ENCODE data around the gene CBLL1. TPM values are rescaled to one million over a fixed set of nuclear protein-coding genes. Genes with fewer than 3 reads are reported as not detected.

The CBLL1 gene
- total RNA-seq, 1 experiment from 2014 or later: 28.1 TPM

DNA sequence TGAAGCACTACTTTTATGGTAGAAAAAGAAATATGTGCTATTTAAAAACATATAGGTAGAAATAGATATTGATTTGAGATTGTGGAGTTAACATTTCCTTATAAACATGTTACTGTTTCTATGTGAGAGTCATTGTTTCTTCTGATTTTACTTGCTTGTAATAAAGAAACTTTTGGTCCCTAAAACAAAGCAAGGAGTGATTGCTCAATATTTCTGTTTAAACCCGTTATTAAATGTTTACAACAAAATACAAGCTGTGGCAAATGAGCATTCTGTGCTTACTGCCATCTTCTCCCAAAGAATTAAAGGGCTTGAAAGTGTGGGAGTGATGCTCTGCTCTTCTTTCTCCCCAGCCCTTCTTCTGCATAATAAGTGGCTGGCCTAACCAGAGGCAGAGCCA lies 22.7 kb upstream of the CBLL1 start:
- H3K36me3 ChIP-seq (replicated peaks; ENCODE audit: control insufficient read depth, insufficient read depth, low read length): no peaks in the 10 kb centered on the region
- no peak for DNase-seq
- H3K27me3 ChIP-seq (ENCODE audit: control insufficient read depth, insufficient read depth, low read length): no peaks in the 10 kb centered on the region
- no peak overlapping the region for H3K4me3 ChIP-seq (ENCODE audit: insufficient read depth, low read depth, low read length)

DNA sequence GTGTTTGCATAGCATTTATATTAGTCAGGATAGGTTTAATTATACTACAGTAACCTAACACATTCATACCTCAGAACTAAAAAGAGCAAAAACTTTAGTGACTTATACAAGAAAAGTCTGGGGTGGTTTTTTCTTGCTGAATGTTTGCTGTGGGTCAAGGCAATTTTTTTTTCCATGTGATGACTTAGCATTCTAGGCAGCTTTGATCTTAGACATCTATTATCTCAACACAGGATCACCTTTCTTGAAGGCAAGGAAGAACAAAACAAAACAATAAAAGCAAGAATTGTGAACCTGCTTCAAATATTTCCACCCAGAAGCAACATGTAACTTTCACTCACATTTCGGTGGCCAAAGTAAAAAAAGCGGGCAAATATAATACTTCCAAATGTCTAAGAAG lies 20.7 kb upstream of the CBLL1 start:
- no peak for DNase-seq
- Histone ChIP-seq H3K36me3 (replicated peaks; ENCODE audit: control insufficient read depth, insufficient read depth, low read length) (no peaks in the 10 kb centered on the region), H3K27me3 (ENCODE audit: control insufficient read depth, insufficient read depth, low read length) (no peaks in the 10 kb centered on the region), H3K4me3 (ENCODE audit: insufficient read depth, low read depth, low read length) (no peak overlapping the region)

DNA sequence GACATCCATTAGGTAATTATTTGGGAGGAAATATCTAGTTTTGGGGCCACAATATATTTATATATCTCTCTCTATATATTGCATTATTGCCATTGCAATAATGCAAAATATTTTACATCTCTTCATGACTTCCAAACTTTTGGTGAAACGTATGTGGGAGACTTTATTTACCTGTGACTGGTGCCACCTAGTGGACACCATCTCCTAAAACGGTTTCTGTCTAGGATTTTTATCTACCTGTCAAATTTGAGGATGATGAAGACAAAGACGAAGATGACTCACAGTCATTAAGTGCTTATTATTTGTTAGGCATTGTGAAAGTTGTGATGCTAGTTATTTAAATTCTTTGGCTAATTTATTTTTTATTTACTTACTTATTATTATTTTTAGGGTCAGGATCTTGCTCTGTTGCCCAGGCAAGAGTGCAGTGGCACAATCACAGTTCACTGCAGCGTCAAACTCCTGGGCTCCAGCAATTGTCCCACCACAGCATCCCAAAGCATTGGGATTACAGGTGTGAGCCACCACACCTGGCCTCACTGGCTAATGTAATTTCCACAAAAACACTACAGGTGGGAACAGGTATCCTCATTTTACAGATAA lies 18.7 kb upstream of the CBLL1 start:
- H3K4me3 ChIP-seq (ENCODE audit: insufficient read depth, low read depth, low read length): no peak overlapping the region
- peak; percentile 61 for DNase-seq
- H3K36me3 ChIP-seq (replicated peaks; ENCODE audit: control insufficient read depth, insufficient read depth, low read length): no peaks in the 10 kb centered on the region
- H3K27me3 ChIP-seq (ENCODE audit: control insufficient read depth, insufficient read depth, low read length): no peaks in the 10 kb centered on the region

DNA sequence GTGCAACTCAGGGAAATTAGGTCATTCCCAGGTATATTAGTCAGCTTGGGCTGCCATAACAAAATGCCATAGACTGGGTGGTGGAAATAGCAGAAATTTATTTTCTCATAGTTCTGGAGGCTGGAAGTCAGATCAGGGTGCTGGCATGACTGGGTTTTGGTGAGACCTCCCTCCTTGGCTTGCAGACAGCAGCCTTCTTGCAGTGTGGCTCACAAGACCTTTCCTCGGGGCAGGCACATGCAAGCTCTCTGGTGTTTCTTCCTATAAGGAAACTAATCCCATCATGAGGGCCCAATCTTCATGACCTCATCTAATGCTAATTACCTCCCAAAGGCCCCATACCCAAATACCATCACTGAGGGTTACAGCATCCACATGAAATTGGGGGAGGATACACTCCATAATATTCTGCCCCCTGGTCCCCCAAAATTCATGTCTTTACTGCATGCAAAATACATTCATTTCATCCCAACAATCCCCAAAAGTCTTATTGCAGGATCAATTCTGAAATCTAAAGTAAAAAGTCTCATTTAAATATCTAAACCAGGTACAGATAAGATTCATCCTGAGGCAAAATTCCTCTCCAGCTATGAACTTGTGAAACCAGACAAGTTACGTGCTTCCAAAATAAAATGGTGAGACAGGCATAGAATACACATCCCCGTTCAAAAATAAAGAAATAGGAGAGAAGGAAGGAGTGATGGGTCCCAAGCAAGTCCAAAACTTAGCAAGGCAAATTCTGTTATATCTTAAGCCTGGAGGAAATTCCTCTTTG lies 17.4 kb upstream of the CBLL1 start:
- H3K27me3 ChIP-seq (ENCODE audit: control insufficient read depth, insufficient read depth, low read length): no peaks in the 10 kb centered on the region
- no peak for DNase-seq
- no peak overlapping the region for H3K4me3 ChIP-seq (ENCODE audit: insufficient read depth, low read depth, low read length)
- H3K36me3 ChIP-seq (replicated peaks; ENCODE audit: control insufficient read depth, insufficient read depth, low read length): no peaks in the 10 kb centered on the region

DNA sequence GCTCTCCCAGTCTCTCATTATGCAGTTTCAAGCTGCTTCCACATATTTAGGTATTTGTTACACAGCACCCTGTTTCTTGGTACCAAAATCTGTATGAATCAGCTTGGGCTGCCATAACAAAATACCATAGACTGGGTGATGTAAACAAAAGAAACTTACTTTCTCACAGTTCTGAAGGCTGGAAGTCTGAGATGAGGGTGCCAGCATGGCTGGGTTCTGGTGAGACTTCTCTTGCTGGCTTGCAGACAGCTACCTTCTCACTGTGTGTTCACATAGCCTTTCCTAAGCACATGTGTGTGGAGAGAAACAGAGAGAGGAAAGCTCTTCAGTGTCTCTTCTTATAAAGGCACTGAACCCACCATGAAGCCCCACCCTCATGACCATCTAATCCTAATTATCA lies 15.7 kb upstream of the CBLL1 start:
- H3K4me3 ChIP-seq (ENCODE audit: insufficient read depth, low read depth, low read length): no peak overlapping the region
- no peaks in the 10 kb centered on the region for H3K27me3 ChIP-seq (ENCODE audit: control insufficient read depth, insufficient read depth, low read length)
- no peaks in the 10 kb centered on the region for H3K36me3 ChIP-seq (replicated peaks; ENCODE audit: control insufficient read depth, insufficient read depth, low read length)
- DNase-seq: no peak

DNA sequence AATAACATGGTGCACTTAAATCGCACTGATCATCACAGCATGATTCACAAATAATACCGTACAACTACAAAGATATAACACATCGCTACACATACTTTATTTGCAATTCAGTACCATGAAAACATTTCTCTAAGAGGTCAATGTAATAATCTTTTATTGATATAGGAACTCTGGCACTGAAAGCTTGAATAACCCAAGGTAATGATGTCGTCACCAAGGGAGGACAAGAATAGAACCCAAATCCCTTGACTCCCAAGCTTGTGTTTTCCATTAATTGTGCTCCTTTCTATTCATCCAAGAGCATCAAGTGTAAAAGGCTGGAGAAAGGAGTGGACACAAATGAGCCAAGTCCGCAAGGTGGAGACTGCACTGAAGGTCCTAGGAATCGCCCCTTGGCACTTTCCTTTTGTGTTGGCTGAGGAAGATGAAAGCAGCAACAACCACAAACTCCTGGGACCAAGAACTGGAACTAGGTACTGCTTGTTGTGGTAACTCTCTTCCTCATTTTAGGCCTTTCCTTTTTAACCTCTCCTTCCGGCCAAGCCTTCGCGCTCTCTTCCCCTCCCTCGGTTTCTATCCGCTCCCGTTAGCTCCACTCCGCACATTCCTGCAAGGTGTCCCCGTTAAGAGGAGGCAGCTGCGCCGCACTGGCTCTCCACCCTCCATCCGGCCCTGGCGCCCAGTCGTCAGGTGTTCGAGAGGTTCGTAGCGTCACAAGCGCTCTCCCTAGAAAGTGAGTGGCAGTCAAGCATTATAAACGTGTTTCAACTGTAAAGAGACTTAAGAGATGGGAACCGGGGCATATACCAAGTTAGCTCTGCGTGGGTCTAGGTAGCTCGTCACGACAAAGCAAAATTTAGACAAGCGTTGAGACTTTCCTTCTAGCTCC lies 1.0 kb upstream of the CBLL1 start:
- Histone ChIP-seq H3K36me3 (replicated peaks; ENCODE audit: control insufficient read depth, insufficient read depth, low read length) (no peaks in the 10 kb centered on the region), H3K27me3 (ENCODE audit: control insufficient read depth, insufficient read depth, low read length) (peaks cover 3% of the 10 kb centered on the region; the same call in 1 of the 2 replicates), H3K4me3 (ENCODE audit: insufficient read depth, low read depth, low read length) (peak overlapping the region; percentile 99)
- DNase-seq: peak; percentile 65

DNA sequence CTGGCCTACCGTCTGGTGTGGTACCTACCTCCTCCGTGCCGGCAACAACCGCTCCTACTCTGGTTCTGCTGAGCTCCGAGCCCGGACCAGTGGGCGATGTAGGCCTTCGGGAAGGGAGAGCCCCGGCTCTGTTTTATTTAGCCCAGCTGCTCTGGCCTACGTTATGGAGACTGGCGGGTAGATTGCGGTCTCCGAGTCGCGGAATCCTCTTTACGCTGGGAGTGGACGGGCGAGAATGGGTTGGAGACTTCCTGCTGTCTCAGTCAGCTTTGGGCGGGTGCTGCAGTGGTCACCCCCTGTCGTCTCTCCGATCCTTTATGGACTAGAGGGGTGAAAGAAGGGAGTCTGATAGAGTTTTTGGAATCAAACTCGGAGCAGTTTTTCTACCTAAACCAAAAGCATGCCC lies 406 bp downstream of the CBLL1 start:
- peak overlapping the region; percentile 99 for H3K4me3 ChIP-seq (ENCODE audit: insufficient read depth, low read depth, low read length)
- DNase-seq: no peak
- peaks cover 3% of the 10 kb centered on the region; the same call in 1 of the 2 replicates for H3K27me3 ChIP-seq (ENCODE audit: control insufficient read depth, insufficient read depth, low read length)
- H3K36me3 ChIP-seq (replicated peaks; ENCODE audit: control insufficient read depth, insufficient read depth, low read length): no peaks in the 10 kb centered on the region

DNA sequence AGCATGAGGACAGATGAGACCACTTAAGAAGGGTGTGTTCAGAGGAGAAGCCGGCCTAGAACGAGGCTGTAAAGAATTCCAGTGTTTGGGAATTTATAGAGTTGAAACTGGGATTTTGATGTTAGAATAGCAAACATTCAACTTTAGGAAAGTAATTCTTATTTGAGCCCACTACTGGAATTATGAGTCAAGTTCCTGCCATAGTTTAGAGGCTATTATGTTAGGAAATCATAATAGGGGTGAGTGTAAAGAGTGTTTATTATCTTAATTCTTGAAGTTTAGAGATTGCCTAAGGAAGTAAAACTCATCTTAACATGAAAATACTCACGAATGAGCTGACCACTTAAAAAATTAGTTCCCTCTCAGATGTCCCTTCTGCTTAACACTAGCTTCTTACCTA lies 2.1 kb downstream of the CBLL1 start:
- peaks cover 2% of the 10 kb centered on the region for H3K36me3 ChIP-seq (replicated peaks; ENCODE audit: control insufficient read depth, insufficient read depth, low read length)
- no peak for DNase-seq
- no peaks in the 10 kb centered on the region for H3K27me3 ChIP-seq (ENCODE audit: control insufficient read depth, insufficient read depth, low read length)
- no peak overlapping the region for H3K4me3 ChIP-seq (ENCODE audit: insufficient read depth, low read depth, low read length)

DNA sequence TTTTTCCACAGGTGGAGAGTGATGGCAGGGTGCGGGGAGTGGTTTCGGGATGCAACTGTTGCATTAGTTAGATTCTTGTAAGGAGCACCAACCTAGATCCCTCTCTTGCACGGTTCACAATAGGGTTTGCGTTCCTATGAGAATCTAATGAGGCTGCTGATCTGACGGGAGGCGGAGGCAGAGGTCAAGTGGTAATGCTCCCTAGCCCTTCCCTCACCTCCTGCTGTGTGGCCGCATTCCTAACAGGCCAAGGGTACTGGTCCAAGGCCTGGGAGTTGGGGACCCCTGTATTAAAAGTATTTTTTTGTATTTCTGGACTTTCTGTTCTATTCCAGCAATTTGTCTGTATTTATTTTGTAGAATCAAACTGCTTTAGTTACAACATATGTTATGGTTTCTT lies 7.2 kb downstream of the CBLL1 start:
- H3K27me3 ChIP-seq (ENCODE audit: control insufficient read depth, insufficient read depth, low read length): no peaks in the 10 kb centered on the region
- H3K4me3 ChIP-seq (ENCODE audit: insufficient read depth, low read depth, low read length): no peak overlapping the region
- no peak for DNase-seq
- H3K36me3 ChIP-seq (replicated peaks; ENCODE audit: control insufficient read depth, insufficient read depth, low read length): peaks cover 9% of the 10 kb centered on the region

DNA sequence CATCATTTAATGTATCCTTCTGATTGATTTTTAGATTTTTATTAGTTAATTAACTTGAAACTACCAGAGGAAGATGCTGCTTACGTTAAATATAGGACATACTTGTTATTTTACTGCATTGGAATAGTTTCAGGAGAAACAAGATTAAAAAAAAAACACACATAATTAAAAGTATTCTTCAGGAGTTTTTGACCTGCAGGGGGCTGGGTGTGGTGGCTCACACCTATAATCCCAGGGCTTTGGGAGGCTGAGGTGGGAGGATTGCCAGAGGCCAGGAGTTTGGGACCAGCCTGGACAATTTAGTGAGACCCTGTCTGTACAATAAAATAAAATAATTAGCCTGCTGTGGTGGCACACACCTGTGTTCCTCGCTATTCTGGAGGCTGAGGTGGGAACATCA lies 10.7 kb downstream of the CBLL1 start:
- Histone ChIP-seq H3K36me3 (replicated peaks; ENCODE audit: control insufficient read depth, insufficient read depth, low read length) (peaks cover 21% of the 10 kb centered on the region), H3K27me3 (ENCODE audit: control insufficient read depth, insufficient read depth, low read length) (no peaks in the 10 kb centered on the region), H3K4me3 (ENCODE audit: insufficient read depth, low read depth, low read length) (no peak overlapping the region)
- no peak for DNase-seq

DNA sequence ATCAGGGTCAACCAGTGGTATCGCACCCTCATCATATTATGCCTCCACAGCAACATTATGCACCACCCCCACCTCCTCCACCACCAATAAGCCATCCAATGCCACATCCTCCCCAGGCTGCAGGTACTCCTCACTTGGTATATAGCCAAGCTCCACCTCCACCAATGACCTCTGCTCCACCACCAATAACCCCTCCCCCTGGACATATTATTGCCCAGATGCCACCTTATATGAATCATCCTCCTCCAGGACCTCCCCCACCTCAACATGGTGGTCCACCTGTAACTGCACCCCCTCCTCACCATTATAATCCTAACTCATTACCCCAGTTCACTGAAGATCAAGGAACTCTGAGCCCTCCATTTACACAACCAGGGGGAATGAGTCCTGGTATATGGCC lies 14.7 kb downstream of the CBLL1 start:
- Histone ChIP-seq H3K36me3 (replicated peaks; ENCODE audit: control insufficient read depth, insufficient read depth, low read length) (peaks cover 14% of the 10 kb centered on the region), H3K27me3 (ENCODE audit: control insufficient read depth, insufficient read depth, low read length) (no peaks in the 10 kb centered on the region), H3K4me3 (ENCODE audit: insufficient read depth, low read depth, low read length) (no peak overlapping the region)
- no peak for DNase-seq

DNA sequence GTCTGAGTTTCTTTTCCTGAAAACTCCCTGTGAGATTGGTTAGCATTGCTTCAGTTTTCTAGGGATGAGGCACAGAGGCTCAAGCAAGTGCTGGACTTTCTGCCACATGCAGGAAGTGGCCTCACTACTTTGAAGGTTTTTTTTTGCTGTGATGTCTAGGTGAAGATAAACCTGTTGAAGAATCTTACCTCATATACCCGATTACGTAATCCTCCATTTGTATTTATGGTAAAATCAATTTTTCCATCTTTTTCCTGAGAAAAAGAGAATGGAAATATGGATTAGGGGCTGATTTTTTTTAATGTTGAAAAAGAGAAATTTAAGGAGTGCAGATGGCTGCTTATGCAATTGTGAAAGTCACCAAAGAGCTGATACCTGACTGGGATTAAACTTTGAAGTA lies 23.4 kb downstream of the CBLL1 start:
- DNase-seq: no peak
- Histone ChIP-seq H3K27me3 (ENCODE audit: control insufficient read depth, insufficient read depth, low read length) (no peaks in the 10 kb centered on the region), H3K4me3 (ENCODE audit: insufficient read depth, low read depth, low read length) (no peak overlapping the region), H3K36me3 (replicated peaks; ENCODE audit: control insufficient read depth, insufficient read depth, low read length) (no peaks in the 10 kb centered on the region)

DNA sequence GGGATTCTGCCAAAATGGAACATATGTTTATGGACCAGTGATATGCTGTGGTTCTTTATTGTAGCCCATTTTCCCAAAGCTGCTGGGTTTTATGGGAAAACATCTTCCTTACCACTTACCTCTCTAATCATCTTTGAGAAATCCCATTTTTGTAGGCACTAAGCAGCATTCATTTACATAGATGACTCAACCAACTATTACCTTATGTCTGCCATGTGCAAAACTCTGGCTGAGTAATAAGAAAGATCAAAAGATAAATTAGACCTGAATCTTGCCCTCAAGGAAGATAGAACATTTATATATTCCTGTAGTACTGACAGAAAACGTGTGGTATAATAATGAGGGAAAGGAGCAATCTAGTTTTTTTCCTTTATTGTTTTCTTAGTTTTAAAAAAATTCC lies 24.3 kb downstream of the CBLL1 start:
- H3K36me3 ChIP-seq (replicated peaks; ENCODE audit: control insufficient read depth, insufficient read depth, low read length): no peaks in the 10 kb centered on the region
- no peak for DNase-seq
- no peak overlapping the region for H3K4me3 ChIP-seq (ENCODE audit: insufficient read depth, low read depth, low read length)
- no peaks in the 10 kb centered on the region for H3K27me3 ChIP-seq (ENCODE audit: control insufficient read depth, insufficient read depth, low read length)

DNA sequence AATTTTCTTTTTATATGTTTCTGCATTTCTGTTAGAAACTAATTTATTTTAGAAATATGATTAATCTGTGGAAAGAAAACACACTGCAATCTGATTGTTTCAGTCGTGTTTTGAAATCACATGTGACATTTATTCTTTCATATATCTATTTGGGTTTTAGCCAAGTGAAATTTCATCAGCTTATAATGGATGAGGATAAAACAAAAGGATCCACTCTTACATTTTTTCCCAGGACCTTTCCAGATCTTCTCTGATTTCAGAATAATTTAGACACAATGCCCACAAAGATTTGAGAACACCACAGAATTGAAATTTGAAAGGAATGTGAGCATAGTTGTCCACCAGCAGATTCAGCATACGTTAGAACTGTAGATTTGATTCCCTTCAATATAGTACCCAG lies 29.1 kb downstream of the CBLL1 start:
- no peak overlapping the region for H3K4me3 ChIP-seq (ENCODE audit: insufficient read depth, low read depth, low read length)
- DNase-seq: no peak
- H3K36me3 ChIP-seq (replicated peaks; ENCODE audit: control insufficient read depth, insufficient read depth, low read length): no peaks in the 10 kb centered on the region
- no peaks in the 10 kb centered on the region for H3K27me3 ChIP-seq (ENCODE audit: control insufficient read depth, insufficient read depth, low read length)

DNA sequence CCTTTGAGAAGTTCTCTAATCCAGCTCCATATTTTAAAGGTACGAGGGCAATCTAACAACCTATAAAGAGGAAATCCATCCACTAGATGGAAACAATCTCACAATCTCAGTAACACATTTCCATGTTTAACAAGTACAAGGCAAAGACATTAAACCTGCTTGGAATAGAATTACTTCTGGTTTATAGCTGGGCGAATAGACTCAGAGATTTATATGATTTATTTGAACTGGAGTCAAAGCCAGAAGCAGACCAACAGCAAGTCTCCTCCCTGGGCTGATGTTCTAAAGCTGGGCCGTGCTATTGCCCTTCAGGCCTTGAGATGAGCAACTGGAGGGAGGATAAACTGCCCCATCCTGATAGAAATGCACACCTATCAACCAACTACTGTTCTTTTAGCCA lies 33.8 kb downstream of the CBLL1 start:
- Histone ChIP-seq H3K27me3 (ENCODE audit: control insufficient read depth, insufficient read depth, low read length) (no peaks in the 10 kb centered on the region), H3K4me3 (ENCODE audit: insufficient read depth, low read depth, low read length) (no peak overlapping the region), H3K36me3 (replicated peaks; ENCODE audit: control insufficient read depth, insufficient read depth, low read length) (no peaks in the 10 kb centered on the region)
- DNase-seq: no peak

Data from H7 (cell line).